ENCODE data around the gene ALG6.
A peak's percentile ranks its signal among the peaks of the same experiment; 100 is the strongest.
"Not testable (repeated sequence)": the region's sequence is repeated elsewhere in the genome, so short reads cannot be mapped to it uniquely, and the experiment has no call there.

Gene ALG6

DNA sequence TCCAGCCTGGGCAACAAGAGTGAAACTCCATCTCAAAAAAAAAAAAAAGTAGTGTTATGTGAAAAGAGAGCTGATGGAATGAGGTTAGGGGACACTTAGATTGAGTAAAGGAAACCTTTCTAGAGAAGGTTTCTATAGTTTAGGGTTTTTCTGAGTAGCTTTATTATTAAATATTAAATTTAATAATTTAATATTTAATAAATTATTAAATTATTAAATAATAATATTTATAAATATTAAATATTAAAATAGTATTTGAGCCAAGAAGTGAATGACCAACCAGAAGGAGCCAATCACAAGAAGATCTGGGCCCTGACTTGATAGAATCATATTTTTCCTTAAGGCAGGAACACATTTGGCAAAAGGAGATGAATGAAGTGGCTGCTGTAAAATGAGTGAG is 50.7 kb downstream of the ALG6 start:
- DNase-seq = no peak

DNA sequence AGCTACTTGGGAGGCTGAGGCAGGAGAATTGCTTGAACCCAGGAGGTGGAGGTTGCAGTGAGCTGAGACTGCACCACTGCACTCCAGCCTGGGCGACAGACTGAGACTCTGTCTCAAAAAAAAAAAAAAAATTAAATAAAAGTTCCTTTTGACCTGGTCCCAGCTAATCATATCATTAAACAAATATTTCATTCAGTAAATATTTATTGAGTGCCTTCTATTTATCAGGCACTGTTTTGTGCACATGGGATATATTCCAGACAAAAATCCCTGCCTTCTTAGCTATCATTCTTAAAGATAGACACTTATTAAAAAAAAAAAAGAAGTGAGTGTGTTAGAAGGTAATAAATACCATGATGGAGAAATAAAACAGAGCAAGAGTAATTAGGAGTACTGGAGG is 53.3 kb downstream of the ALG6 start:
- not testable (repeated sequence) for DNase-seq

DNA sequence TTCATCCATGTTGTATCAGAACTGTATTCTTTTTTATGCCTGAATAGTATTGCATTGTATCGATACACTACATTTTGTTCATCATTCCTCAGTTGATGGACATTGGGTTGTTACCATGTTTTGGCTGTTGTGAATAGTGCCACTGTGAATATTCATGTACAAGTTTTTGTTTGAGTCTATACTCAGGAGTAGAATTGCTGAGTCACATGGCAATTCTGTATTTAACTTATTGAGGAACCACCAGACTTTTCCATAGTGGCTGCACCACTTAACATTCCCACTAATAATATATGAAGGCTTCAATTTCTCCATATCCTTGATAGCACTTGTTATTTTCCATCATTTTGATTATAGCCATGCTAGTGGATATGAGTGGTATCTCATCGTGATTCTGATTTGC is 56.2 kb downstream of the ALG6 start:
- no peak for DNase-seq

DNA sequence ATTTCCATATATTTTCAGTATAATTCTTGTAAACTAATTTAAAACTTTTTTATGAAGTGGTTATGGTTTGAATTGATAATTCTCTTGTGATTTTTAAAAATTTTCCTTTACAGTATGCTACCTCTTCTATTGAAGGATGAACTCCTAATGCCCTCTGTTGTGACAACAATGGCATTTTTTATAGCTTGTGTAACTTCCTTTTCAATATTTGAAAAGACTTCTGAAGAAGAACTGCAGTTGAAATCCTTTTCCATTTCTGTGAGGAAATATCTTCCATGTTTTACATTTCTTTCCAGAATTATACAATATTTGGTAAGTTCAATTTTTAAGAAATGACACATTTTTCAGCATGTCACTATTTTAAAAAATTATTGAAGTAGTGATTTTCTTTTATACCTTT is 61.4 kb downstream of the ALG6 start:
- DNase-seq = no peak

DNA sequence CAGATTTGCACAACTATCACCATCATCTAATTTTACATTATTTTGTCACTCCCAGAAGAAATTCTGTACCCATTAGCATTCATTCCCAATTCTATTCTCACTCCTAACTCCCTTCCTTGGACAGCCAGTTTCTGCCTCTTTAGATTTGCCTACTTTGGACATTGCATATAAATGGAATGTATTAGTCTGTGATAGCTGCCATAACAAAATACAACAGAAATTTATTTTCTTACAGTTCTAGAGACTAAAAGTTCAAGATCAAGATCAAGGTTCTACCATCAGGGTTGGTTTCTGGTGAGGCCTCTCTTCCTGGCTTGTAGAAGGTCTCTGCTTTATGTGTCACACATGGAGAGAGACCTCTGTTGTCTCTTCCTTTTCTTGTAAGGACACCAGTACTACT is 61.9 kb downstream of the ALG6 start:
- DNase-seq = no peak

DNA sequence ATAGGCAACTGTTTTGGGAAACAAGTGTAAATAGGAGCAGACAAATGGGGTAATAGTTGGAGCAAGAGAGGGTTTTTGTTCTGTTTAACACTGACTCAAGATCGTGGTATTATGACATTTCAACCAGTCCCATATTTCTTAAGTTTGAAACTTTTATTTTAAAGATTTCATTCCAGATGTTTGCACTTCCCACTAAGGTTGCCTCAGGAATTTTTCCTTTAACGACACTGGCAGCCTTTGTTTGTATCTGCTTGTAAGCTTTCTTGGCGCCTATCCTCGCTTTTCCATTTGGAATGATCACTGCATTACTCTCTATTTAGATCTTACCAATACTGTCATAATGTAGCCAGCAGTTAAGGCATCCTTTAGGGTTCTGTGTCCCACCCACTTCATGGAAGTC is 67.7 kb downstream of the ALG6 start:
- DNase-seq = no peak

DNA sequence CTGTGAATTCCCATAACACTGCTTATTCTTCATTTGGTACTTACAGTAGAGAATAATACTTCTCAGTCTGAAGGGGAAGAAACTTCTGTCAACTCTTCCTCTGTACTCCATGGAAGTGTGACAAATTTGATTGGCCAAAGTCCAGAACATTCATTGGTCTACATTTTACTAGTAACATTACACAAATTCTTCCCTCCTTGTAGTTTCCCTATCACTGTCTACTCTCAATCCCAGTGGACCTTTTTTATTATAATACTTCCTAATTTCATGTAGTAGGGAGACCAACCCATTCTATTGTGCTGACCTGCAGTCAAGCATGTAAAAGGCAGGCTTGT is 74.7 kb downstream of the ALG6 start:
- DNase-seq = no peak

DNA sequence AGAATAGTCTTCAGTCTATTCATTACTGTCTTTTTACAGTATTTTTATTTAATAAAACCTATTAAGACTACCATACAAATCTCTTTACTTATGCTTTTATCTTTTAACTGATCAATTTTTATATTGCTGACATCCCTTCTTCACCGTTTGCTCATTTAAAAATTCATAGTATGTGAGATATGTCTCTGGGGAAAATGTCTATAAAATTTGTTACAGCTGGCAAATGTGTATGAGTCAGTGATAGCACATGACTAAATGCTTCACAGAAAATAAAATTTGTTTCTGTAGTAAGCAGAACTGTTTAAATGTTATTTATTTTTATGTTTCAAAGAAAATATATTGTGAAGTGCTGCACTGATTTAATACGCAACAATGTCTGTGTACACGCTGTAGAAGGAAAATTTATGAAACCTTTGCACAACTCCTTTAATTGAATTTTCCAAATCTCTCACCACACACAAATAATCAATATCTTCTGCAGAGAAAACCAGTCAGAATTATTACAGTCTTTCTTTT is 81.4 kb downstream of the ALG6 start:
- DNase-seq = no peak

DNA sequence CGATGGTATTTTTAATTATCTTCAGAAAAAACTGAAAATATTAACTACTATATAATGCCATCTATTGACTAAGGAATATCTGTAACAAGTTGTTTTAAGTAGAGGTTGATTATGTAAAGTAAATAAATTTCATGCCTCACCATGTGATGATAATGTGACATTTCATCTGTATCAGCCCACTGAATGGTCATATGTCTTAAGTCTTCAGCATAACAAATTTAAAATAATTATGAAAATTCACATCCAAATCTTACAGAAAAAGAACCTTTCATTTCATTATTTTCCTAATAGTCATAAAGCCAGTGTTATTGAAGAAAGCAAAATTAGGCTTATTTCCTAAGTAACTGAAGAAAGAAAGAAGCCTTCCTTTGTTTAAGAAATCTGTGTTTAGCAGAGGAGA is 83.0 kb downstream of the ALG6 start:
- DNase-seq = no peak

DNA sequence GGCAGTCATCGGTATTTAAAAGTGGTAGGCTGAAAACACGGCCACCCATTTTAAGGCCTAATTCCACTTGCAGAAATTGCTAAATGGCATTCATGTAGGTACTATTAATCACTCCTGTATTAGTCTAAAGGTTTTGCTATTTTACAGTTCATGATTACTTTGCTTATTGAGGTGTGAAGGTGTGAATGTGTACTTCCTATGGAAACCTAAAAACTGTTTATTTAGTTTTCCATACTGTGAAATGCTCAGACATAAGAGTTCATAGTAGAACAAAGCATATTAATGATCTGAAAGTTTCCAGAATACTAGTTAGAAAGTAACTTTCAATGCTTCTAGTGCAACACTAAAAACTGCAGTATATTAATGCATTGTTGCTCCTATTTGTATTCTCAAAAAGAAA is 85.8 kb downstream of the ALG6 start:
- no peak for DNase-seq

DNA sequence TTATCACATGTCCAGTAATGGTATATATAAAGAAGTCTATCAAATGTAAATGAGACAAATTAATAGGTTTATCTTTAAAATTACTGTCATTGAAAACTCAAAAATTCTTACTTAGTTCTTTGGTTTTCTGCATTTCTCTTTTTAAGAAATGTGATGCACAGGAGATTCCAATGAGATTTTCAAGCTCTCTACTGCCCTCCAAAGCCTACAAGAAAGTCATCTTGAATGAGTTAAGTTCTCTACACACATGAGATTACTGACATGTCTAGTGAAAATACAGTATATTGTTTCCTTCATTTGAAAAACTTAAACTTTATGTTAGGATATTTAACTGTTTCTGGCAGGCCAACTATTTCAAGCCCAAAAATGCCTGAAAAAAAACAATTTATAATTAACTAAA is 86.8 kb downstream of the ALG6 start:
- DNase-seq = no peak

DNA sequence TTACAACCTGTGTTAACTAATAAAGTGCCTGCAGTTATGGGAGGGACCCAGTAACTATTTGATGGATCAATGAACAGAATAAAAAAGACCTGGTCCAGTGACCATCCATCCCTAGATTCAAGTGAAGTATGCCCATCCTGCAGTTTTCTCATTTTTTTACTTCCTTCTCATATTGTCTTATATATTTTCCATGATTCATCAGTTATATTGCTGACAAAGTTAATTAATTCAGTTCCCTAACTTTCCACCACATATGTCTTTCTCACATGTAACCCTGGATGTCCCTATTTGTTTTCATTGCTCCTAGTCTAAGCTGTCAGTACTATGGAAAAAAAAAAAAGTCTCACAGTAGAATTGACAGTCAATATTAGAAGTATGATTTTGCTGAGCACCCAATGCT is 91.3 kb downstream of the ALG6 start:
- no peak for DNase-seq

DNA sequence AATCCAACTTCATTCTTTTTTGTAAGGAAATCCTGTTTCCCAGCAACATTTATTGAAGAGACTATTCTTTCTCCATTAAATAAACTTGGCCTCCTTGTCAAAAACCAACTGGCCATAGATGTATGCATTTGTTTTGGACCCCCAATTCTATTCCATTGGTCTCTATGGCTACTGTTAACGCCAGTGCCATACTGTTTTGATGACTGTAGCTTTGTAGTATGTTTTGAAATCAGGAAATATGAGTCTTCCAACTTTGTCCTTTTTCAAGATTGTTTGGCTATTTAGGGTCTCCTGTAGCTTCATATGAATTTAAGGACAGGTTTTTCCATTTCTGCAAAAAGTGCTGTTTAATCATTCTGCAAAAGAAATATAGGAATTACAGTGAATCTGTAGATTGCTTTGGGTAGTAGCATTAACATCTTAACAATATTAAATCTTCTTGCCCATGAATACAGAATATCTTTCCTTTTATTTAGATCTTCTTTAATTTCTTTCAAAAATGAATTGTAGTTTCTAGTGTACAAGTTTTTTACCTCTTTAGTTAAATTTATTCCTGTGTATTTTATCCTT is 94.3 kb downstream of the ALG6 start:
- no peak for DNase-seq

DNA sequence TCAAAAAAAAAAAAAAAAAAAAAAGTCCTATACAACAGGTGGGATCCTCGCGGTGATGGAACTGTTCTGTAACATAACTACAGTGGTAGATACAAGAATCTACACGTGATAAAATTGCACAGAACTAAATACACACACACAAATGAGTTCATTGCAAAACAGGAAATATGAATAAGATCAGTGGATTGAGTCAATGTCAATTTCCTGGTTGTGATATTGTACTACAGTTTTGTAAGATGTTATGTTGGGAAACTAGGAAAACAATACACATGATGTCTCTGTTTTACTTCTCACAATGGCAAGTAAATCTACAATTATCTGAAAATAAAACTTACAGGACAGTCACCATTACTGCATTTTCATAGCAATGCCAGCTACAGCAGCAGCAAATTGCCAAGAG is 95.8 kb downstream of the ALG6 start:
- peak in 1 of 5 donors; percentile 7 for DNase-seq

DNA sequence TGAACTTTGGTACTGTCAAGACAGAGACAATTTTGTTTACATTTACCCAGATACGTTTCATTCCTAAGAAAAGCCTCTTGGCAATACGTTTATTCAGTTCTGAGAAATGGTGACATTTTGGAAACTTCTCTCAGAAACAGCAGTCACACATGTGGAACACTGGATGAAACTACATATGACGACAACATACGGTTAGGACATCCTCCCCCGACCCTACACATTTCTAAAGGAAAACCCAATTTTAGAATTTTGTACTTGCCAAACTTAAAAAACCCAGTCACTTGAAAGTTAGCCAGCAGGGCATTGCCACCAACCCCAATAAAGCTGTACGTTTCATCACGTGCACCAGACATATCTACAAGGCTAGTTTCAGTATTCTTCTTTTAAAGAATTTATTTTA is 98.8 kb downstream of the ALG6 start:
- DNase-seq = no peak

DNA sequence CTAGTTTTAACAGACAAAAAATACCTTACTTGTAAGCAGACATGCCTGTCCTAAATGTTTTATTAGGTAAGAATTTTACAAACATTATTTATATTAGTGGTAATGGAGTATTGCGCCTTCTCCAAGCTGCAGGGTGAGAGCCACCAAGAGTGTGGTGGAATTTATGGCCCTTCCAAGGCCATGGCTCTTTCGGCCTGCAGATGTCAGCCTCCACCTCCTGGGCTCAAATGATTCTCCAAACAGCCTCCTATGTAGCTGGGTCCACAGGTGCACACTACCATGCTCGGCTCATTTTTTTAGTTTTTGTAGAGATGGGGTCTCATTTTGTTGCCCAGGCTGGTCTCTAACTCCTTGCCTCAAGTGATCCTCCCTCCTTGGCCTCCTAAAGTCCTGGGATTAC is 99.3 kb downstream of the ALG6 start:
- no peak for DNase-seq

DNA sequence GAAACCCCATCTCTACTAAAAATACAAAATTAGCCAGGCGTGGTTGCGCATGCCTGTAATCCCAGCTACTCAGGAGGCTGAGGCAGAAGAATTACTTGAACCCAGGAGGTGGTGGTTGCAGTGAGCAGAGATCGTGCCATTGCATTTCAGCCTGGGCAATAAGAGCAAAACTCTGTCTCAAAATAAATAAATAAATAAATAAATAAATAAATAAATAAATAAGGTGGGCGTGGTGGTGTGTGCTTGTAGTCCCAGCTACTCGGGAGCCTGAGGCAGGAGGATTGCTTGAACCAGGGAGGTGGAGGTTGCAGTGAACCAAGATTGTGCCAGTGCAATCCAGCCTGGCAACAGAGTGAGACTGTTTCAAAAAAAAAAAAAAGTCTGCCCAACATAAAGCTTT is 101.3 kb downstream of the ALG6 start:
- not testable (repeated sequence) for DNase-seq

DNA sequence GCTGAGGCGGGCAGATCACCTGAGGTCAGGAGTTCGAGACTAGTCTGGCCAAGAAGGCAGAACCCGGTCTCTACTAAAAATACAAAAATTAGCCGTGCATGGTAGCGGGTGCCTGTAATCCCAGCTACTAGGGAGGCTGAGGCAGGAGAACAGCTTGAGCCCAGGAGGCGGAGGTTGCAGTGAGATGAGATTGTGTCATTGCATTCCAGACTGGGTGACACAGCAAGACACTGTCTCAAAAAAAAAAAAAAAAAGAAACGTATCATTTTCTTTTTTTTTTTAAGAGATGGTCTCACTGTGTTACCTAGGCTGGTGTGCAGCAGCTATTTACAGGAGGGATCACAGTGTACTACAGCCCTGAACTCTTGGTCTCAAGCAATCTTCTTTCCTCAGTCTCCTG is 108.3 kb downstream of the ALG6 start:
- no peak for DNase-seq

DNA sequence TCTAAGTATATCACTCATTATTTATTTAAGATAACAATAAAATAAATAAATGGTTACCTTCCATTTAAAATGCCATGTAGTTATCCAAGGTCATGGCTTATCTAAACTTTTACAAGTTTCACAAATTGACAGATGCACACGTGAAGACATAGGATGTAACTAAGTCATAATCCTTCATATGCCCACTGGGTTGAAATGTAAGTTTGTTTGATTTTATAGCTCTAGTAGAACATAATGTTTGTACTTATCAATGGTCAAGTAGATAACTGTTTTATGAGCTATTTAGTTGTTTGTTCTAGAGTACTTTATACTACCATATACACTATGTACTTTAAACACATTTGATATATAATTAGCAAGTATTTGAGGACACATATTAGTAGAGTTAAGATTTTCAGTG is 112.6 kb downstream of the ALG6 start:
- no peak for DNase-seq

DNA sequence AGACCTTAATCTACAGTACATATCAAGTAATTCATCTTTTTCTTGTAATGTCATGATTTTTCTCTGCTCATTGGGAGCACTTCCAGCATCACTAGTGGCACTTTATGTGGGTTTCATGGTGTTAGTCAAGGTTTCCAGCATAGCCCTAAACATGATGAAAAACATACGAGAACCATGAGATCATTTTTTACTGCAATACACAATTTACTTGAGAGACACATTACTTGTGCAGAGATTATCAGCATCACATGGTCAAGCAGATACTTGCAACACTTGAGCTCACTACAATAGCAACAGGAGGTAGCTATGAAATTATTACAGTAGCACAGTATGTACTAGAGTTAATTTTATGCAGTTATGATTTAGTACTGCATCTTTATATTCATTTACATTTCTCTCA is 119.2 kb downstream of the ALG6 start:
- DNase-seq = no peak

DNA sequence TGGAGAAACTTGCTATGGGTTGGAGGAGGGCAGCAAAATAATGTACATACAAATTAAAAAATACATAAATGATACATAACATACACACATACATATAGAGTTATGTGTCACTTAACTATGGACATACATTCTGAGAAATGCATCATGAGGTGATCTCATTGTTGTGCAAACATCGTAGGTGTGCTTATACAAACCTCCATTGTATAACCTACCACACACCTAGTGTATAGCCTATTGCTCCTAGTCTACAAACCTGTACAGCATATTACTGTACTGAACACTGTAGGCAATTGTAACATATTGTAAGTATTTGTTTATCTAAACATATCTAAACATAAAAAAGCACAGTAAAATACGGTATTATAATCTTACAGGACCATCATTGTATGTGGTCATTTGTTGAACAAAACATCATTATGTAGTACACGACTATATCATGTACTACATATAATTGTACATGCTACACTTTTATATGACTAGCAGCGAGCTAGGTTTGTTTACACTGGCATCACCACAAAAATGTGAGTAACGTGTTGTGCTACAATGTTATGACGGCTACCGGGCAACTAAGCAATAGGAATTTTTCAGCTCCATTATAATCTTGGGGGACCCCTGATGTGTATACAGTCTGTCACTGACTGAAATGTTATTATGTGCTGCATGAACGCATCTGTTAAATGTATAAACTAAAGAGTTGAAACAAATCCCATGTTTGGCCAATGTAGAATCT is 120.1 kb downstream of the ALG6 start:
- no peak for DNase-seq

All from T-helper 1 cell (primary cell).